Cardiac fibroblast (primary cell): ENCODE data around the gene DPP8.

ENCODE experiments used
- DNase-seq, 2 donors: peaks; one replicate each; pipeline versions ENCODE4 v3.0.0 to v3.0.0-alpha.2; 2010; ENCODE audit warnings: low read depth in 2 of 2
- H3K4me3 ChIP-seq, 2 donors: replicated peaks in 1 of 2; 1 replicate in 1 of 2; 2 replicates in 1 of 2; pipeline ENCODE4 v1.5.1; 2011; ENCODE audit warnings: low read depth in 2 of 2, low read length in 2 of 2, mild to moderate bottlenecking in 2 of 2, moderate library complexity in 1 of 2
- TF ChIP-seq, protein P1 (sequence below): IDR thresholded peaks from one replicate; pipeline ENCODE4 v1.5.1; 2011; ENCODE audit warnings: low read depth, mild to moderate bottlenecking, low read length, inconsistent platforms

Gene DPP8

DNA sequence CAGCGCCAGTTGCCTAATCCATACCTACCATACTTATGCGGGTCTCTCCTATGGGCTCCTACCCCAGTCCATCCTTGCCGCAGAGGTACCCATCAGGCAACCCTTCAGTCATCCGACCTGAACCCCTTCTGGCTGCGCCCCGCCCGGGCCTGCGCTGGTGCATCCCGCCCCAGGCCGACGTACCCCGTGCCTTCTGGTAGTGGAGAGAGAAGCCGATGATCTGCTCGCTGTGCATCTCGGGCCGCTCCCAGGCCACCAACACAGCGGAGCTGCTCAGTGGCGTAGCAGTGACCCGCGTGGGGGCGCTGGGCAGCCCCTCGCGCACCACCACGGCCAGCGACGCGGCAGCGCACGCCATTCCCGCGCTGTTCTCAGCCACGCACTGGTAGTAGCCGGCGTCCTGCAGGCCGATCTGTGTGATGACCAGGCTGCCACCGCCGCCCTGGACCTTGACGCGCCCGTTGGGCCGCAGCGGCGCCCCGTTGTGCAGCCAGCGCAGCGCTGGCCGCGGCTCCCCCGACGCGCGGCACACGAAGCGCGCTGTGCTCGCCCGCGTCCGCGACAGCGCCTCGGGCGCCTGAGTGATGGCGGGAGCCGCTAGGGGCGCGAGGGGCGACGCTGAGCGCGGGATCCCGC lies 121.8 kb downstream of the DPP8 start:
- TF ChIP-seq, protein P1, sequence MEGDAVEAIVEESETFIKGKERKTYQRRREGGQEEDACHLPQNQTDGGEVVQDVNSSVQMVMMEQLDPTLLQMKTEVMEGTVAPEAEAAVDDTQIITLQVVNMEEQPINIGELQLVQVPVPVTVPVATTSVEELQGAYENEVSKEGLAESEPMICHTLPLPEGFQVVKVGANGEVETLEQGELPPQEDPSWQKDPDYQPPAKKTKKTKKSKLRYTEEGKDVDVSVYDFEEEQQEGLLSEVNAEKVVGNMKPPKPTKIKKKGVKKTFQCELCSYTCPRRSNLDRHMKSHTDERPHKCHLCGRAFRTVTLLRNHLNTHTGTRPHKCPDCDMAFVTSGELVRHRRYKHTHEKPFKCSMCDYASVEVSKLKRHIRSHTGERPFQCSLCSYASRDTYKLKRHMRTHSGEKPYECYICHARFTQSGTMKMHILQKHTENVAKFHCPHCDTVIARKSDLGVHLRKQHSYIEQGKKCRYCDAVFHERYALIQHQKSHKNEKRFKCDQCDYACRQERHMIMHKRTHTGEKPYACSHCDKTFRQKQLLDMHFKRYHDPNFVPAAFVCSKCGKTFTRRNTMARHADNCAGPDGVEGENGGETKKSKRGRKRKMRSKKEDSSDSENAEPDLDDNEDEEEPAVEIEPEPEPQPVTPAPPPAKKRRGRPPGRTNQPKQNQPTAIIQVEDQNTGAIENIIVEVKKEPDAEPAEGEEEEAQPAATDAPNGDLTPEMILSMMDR = no peak
- DNase-seq = no peak
- H3K4me3 ChIP-seq = no peak overlapping the region

DNA sequence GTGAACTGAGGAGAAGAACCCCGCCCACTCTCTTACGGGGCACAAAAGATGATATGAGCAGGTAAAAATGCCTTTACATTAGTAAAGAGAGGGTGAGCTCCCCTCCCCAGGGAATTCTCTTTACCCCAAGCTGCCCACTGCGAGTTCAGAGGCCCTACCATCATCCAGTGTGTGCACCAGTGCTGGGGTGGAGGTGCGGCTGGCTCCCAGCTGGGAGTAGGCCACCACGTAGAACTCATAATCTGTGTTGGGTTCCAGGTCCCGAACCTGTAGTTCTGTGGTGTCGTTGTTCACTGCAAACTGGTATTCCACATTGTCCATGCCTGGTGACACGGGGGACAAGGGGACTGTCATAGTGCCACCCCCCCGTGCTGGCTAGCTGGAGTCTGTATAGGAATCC lies 122.6 kb downstream of the DPP8 start:
- no peak overlapping the region for H3K4me3 ChIP-seq
- no peak for DNase-seq
- TF ChIP-seq, protein P1 = no peak

DNA sequence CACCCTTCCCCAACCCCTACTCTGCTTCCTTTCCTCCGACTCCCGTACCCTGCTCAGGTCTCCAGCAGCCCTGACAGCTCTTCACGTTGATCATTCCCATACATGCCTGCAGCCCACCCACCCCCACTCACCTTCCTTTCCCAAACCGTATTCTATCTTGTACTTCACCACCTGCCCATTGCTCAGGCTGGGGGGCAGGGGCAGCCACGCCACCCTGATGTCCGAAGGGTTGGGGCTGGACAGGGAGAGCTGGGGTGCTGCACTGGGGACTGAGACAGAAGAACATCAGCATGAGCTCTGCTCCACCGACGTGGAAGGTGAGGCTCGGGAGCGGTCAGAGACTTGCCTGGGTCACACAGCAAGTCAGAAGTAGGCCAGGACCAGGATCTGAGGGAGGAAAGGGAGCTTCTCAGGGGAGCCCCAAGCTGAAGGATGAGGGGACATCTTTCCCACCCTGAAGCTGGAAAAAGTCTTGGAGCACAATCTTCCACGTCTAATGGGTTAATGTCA lies 123.2 kb downstream of the DPP8 start:
- TF ChIP-seq, protein P1 = no peak
- DNase-seq = no peak
- H3K4me3 ChIP-seq = no peak overlapping the region

DNA sequence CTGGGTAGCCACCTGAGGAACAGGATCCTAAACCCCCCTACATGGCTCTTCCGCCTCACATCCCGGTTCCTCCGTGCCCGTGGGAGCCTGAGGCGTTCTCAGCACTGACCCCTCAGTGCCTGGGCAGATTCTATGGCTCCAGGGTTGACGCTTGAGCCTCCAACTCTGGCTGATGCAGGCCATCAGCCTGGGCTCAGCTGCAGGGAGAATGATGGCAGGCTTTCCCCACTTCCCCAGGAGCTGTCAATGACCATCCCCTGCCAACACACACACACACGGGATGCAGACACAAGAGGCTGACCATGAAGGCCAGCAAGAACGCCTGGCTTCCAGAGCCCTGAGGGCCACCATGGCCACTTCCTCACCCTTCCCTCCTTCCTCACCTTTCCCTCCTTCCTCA lies 123.9 kb downstream of the DPP8 start:
- TF ChIP-seq, protein P1 = no peak
- no peak overlapping the region for H3K4me3 ChIP-seq
- DNase-seq = no peak

DNA sequence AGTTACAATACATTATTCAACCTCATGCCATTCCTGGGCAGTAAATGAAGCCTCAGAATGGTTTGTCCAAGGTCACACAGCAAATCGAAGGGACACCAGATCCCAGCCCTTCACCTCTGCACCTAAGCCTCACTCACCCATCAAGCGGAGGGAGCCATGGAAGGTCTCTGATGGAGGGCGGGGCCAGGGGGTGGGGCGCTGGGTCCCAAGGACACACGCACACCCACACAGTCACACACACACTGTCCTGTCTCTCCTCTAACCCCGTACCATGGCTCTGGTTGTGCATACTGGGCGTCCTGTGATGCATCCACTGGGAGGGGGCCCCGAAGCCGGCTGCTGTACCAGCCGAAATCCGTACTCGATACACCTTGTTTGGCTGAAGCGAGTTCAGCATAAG lies 124.4 kb downstream of the DPP8 start:
- TF ChIP-seq, protein P1 = no peak
- no peak for DNase-seq
- no peak overlapping the region for H3K4me3 ChIP-seq
